HCT116 (cell line): Measurements from ENCODE around the gene CALD1. TPM values are rescaled to one million over a fixed set of nuclear protein-coding genes. Genes with fewer than 3 reads are reported as not detected.

Source experiments
- ATAC-seq: fragments of 200-7000 bp; cut with Tn5 transposase; 2 replicates; pipeline ENCODE4 v1.9.1; 2020; ENCODE audit warnings: mild to moderate bottlenecking, moderate library complexity
- BruUV-seq: library from RNA; stranded (reverse); fragments of 400-500 nt; replicated peaks from 2 replicates; lab custom pipeline; 2021; lab: Mats Ljungman, UMichigan
- CTCF ChIA-PET: fragments of 300-600 bp; sonication (Branson Sonifier 250); formaldehyde crosslinking; loops from one replicate; lab custom pipeline; 2021; ENCODE audit warnings: antibody characterized with exemption; lab: Charles Lee
- POLR2A ChIA-PET: fragments of 300-600, 350-600 bp; sonication (Branson Sonifier 250); formaldehyde crosslinking; loops from one replicate; lab custom pipeline; 2021; ENCODE audit warnings: antibody characterized with exemption; lab: Charles Lee
- RAD21 ChIA-PET, 2 experiments: fragments of 300-600 bp; sonication (Branson Sonifier 250); formaldehyde crosslinking; loops; one replicate each; lab custom pipeline; 2023; ENCODE audit warnings: low total read pairs in 2 of 2; ENCODE audit not compliant: uncharacterized antibody in 2 of 2, unreplicated experiment in 2 of 2, low non-redundant PET in 1 of 2; lab: Charles Lee
- DNase-seq: peaks from one replicate; pipeline ENCODE4 v3.0.0-alpha.2; 2010; ENCODE audit warnings: low read depth, low spot score
- H2AFZ ChIP-seq: fragments of 200-600 bp; shearing (Covaris generic), sonication (generic); 2 replicates; pipeline ENCODE4 v1.6.1; 2017; ENCODE audit warnings: low read depth, mixed run types, mixed read lengths, antibody characterized with exemption, low read length; ENCODE audit not compliant: poor library complexity, severe bottlenecking
- H3K27ac ChIP-seq: 2 replicates; pipeline ENCODE4 v1.5.1; 2012; ENCODE audit warnings: low read depth, low read length
- H3K27me3 ChIP-seq: fragments of 200-600 bp; sonication (generic); 2 replicates; pipeline ENCODE4 v1.6.1; 2016; ENCODE audit warnings: mixed run types, low read length, mixed read lengths; ENCODE audit not compliant: insufficient read depth
- H3K36me3 ChIP-seq, 2 experiments: fragments of 200-500 bp in 1 of 2; fragments of 200-600 bp in 1 of 2; sonication (Bioruptor generic) in 1 of 2; sonication (generic) in 1 of 2; 2 replicates each; pipeline versions ENCODE4 v1.5.1 to v1.6.1; 2014 to 2016; ENCODE audit warnings: low read length in 2 of 2, inconsistent platforms in 1 of 2, mixed read lengths in 1 of 2, mixed run types in 1 of 2; ENCODE audit not compliant: insufficient read depth in 2 of 2, control insufficient read depth in 1 of 2
- H3K4me1 ChIP-seq, 2 experiments: fragments of 200-600 bp in 1 of 2; sonication (generic) in 1 of 2; 2 replicates each; pipeline versions ENCODE4 v1.5.1 to v1.6.1; 2012 to 2017; ENCODE audit warnings: low read length in 2 of 2, inconsistent platforms in 1 of 2, mild to moderate bottlenecking in 1 of 2, mixed read lengths in 1 of 2, mixed run types in 1 of 2, moderate library complexity in 1 of 2; ENCODE audit not compliant: insufficient read depth in 2 of 2, control insufficient read depth in 1 of 2
- H3K4me2 ChIP-seq: fragments of 200-600 bp; sonication (generic); 2 replicates; pipeline ENCODE4 v1.6.1; 2017; ENCODE audit warnings: mixed run types, low read length, mixed read lengths
- H3K4me3 ChIP-seq, 2 experiments: fragments of 200-600 bp in 1 of 2; sonication (generic) in 1 of 2; replicated peaks in 1 of 2; 2 replicates each; pipeline ENCODE4 v1.5.1; 2011 to 2016; ENCODE audit warnings: low read length in 2 of 2, control low read depth in 1 of 2, low read depth in 1 of 2, mild to moderate bottlenecking in 1 of 2, mixed read lengths in 1 of 2, mixed run types in 1 of 2
- H3K79me2 ChIP-seq: fragments of 200-600 bp; sonication (generic); 2 replicates; pipeline ENCODE4 v1.6.1; 2017; ENCODE audit warnings: mild to moderate bottlenecking, mixed run types, low read length, moderate library complexity, mixed read lengths; ENCODE audit not compliant: insufficient read depth
- H3K9ac ChIP-seq: fragments of 200-600 bp; sonication (generic); 2 replicates; pipeline ENCODE4 v1.6.1; 2016; ENCODE audit warnings: low read length, mixed read lengths
- H3K9me2 ChIP-seq: fragments of 200-600 bp; sonication (generic), shearing (Covaris generic); 2 replicates; pipeline ENCODE4 v1.6.1; 2017; ENCODE audit warnings: mixed run types, mild to moderate bottlenecking, moderate library complexity; ENCODE audit not compliant: insufficient read depth
- H3K9me3 ChIP-seq, 2 experiments: fragments of 200-500 bp in 1 of 2; fragments of 200-600 bp in 1 of 2; sonication (Bioruptor generic) in 1 of 2; sonication (generic) in 1 of 2; 2 replicates each; pipeline ENCODE4 v1.6.1; 2014 to 2017; ENCODE audit warnings: low read length in 2 of 2, mixed read lengths in 2 of 2, inconsistent platforms in 1 of 2, low read depth in 1 of 2, mild to moderate bottlenecking in 1 of 2, mixed run types in 1 of 2, moderate library complexity in 1 of 2; ENCODE audit not compliant: control insufficient read depth in 1 of 2, insufficient read depth in 1 of 2
- H4K20me1 ChIP-seq: fragments of 200-600 bp; sonication (generic), shearing (Covaris generic); 2 replicates; pipeline ENCODE4 v1.6.1; 2017; ENCODE audit warnings: mixed run types, mild to moderate bottlenecking, moderate library complexity; ENCODE audit not compliant: insufficient read depth
- CBX3 ChIP-seq: IDR thresholded peaks from 2 replicates; pipeline ENCODE4 v1.6.1; 2012; ENCODE audit warnings: low read depth
- CEBPB ChIP-seq: IDR thresholded peaks from 2 replicates; pipeline ENCODE4 v1.6.1; 2012; ENCODE audit warnings: low read depth
- CTCF ChIP-seq, 3 experiments: fragments of 200-600 bp in 1 of 3; sonication (generic) in 1 of 3; IDR thresholded peaks in 2 of 3; conservative IDR thresholded peaks in 1 of 3; 2 replicates each; pipeline ENCODE4 v1.5.1; 2012 to 2017; ENCODE audit warnings: low read depth in 2 of 3, low read length in 2 of 3, antibody characterized with exemption in 1 of 3, borderline replicate concordance in 1 of 3, control low read depth in 1 of 3, mild to moderate bottlenecking in 1 of 3, mixed read lengths in 1 of 3, mixed run types in 1 of 3, moderate library complexity in 1 of 3; ENCODE audit not compliant: insufficient read depth in 1 of 3
- EZH2phosphoT487 ChIP-seq: fragments of 200-600 bp; IDR thresholded peaks from 2 replicates; pipeline ENCODE4 v1.6.1; 2018; ENCODE audit warnings: antibody characterized with exemption, borderline replicate concordance
- JUND ChIP-seq: IDR thresholded peaks from 2 replicates; pipeline ENCODE4 v1.6.1; 2012
- POLR2AphosphoS5 ChIP-seq: IDR thresholded peaks from 2 replicates; pipeline ENCODE4 v1.6.1; 2011; ENCODE audit warnings: mild to moderate bottlenecking, low read depth, low read length, moderate library complexity
- SP1 ChIP-seq: IDR thresholded peaks from 2 replicates; pipeline ENCODE4 v1.6.1; 2012; ENCODE audit warnings: low read depth
- TCF7L2 ChIP-seq: IDR thresholded peaks from 2 replicates; pipeline ENCODE4 v1.7.0; 2011; ENCODE audit warnings: borderline replicate concordance, inconsistent platforms; ENCODE audit not compliant: insufficient read depth, insufficient read length; ENCODE audit errors: extremely low read depth
- YY1 ChIP-seq: IDR thresholded peaks from 2 replicates; pipeline ENCODE4 v1.6.1; 2011; ENCODE audit warnings: low read length, low read depth, moderate library complexity, mild to moderate bottlenecking; ENCODE audit not compliant: insufficient replicate concordance; ENCODE audit errors: extremely low read depth
- ZFX ChIP-seq: fragments of 450-650 bp; IDR thresholded peaks from 2 replicates; pipeline ENCODE4 v1.6.1; 2017
- ZNF274 ChIP-seq: fragments of 200-500 bp; sonication (Bioruptor generic); IDR thresholded peaks from 2 replicates; pipeline ENCODE4 v1.6.1; 2014; ENCODE audit warnings: mild to moderate bottlenecking, low read depth, low read length, inconsistent platforms
- intact Hi-C: fragments of 100-400 bp; cut with micrococcal nuclease; formaldehyde crosslinking; loops from 2 replicates; pipeline ENCODE4 v1.10.0; 2022
- total RNA-seq: library from RNA; stranded (reverse); gene quantifications from one replicate; pipeline ENCODE4 v1.2.1, GENCODE V29; 2021; ENCODE audit not compliant: unreplicated experiment
- TF ChIP-seq, protein P1 (sequence below): IDR thresholded peaks from 2 replicates; pipeline ENCODE4 v1.6.1; 2012
- TF ChIP-seq, protein P2 (sequence below): IDR thresholded peaks from 2 replicates; pipeline ENCODE4 v1.6.1; 2011; ENCODE audit warnings: mild to moderate bottlenecking, low read length, moderate library complexity; ENCODE audit not compliant: insufficient replicate concordance; ENCODE audit errors: extremely low read depth

CALD1 gene
- total RNA-seq, 1 experiment from 2014 or later = 66.8 TPM

DNA sequence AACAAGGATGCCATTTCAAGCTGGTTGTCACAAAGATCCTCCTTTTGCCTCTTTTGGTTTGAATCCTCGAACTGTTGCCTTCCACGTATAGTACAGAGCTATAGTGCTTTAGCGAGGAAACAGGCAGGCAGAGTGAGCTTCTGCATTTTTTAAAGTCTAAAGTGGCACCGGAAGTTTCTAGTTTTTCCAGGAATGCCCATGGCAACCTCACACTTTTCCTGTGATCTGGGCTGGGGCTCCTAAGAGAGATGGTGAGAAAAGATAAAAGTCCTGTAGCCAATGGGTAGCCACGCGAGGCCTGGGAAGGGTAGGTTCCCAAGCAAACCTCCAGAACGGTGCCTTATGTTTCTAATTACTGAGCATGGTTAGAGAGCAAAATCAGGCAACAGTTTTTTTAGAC lies 76.7 kb downstream of the CALD1 start:
- ChIA-PET RAD21 (no interaction called here), CTCF (no interaction called here), POLR2A (no interaction called here)
- H3K9ac ChIP-seq = no peak overlapping the region
- no peaks in the 10 kb centered on the region for H4K20me1 ChIP-seq
- no peak overlapping the region for H3K4me3 ChIP-seq
- intact Hi-C loops = no loop called here
- no peak overlapping the region for H2AFZ ChIP-seq
- TF ChIP-seq JUND (no peak), SP1 (no peak), TCF7L2 (no peak), ZNF274 (no peak), POLR2AphosphoS5 (no peak), YY1 (no peak), ZFX (no peak), CEBPB (no peak), CTCF (IDR thresholded peaks at IDR 0.05 in 2 of 3, conservative IDR thresholded peaks at IDR 0.05 in 1 of 3; ENCODE audit: borderline replicate concordance in 1 of 3, insufficient read depth in 1 of 3, low read depth in 2 of 3, low read length in 2 of 3) (no peak), CBX3 (no peak), EZH2phosphoT487 (no peak)
- TF ChIP-seq, protein P1, sequence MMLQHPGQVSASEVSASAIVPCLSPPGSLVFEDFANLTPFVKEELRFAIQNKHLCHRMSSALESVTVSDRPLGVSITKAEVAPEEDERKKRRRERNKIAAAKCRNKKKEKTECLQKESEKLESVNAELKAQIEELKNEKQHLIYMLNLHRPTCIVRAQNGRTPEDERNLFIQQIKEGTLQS = no peak
- TF ChIP-seq, protein P2, sequence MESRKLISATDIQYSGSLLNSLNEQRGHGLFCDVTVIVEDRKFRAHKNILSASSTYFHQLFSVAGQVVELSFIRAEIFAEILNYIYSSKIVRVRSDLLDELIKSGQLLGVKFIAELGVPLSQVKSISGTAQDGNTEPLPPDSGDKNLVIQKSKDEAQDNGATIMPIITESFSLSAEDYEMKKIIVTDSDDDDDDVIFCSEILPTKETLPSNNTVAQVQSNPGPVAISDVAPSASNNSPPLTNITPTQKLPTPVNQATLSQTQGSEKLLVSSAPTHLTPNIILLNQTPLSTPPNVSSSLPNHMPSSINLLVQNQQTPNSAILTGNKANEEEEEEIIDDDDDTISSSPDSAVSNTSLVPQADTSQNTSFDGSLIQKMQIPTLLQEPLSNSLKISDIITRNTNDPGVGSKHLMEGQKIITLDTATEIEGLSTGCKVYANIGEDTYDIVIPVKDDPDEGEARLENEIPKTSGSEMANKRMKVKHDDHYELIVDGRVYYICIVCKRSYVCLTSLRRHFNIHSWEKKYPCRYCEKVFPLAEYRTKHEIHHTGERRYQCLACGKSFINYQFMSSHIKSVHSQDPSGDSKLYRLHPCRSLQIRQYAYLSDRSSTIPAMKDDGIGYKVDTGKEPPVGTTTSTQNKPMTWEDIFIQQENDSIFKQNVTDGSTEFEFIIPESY = no peak
- H3K4me2 ChIP-seq = no peak overlapping the region
- BruUV-seq = no TSS peak
- H3K27me3 ChIP-seq = no peaks in the 10 kb centered on the region
- H3K36me3 ChIP-seq = no peaks in the 10 kb centered on the region
- H3K27ac ChIP-seq = no peak overlapping the region
- H3K79me2 ChIP-seq = no peaks in the 10 kb centered on the region
- no peaks in the 10 kb centered on the region for H3K9me2 ChIP-seq
- DNase-seq (no peak), ATAC-seq (no peak)
- no peaks in the 10 kb centered on the region for H3K9me3 ChIP-seq
- peaks cover 0 to 4% of the 10 kb centered on the region in 2 experiments; a peak in 1 of 4 replicates for H3K4me1 ChIP-seq
